ENCODE data around the gene LSM11.
A peak's percentile ranks its signal among the peaks of the same experiment; 100 is the strongest.
"Not testable (repeated sequence)": the region's sequence is repeated elsewhere in the genome, so short reads cannot be mapped to it uniquely, and the experiment has no call there.

Gene LSM11

DNA sequence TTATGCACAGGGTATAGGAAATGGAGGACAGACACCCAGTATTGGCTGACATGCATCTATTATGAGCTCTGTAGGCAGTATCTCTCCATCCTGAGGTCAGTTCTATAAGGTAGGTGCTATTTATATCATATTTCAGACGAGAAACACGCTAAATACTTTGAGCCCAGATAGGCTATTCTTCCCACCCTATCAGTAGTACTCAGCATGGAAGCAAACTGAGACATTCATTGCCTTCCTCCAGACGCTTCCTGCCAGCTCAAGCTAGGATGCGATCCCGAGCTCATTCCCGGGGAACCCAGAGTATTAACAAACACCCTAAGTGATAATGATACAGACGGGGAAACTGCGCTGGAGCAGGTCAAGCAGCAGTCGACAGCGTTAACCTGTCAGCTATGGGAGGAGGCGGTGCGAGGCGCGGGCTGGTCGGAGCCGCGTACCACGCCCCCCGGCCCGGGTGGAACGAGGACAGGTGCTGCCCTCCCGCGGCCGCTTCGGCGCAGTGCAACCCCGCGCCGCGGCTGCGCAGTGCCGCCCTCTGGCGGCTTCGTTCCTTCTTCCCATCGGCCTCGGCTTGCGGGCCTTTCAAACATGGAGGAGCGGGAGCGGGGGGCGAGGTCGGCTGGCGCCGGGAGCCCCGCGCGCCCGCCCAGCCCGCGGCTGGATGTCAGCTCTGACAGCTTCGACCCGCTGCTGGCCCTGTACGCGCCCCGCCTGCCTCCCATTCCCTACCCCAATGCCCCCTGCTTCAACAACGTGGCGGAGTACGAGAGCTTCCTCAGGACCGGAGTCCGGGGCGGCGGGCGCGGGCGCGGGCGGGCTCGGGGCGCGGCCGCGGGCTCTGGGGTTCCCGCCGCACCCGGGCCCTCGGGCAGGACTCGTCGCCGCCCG lies at the start of gene LSM11:
Gene LSM11, plus strand, starts transcription at position 550 of the 888 bp plus-strand sequence. Its CDS starts 39 bp downstream, at position 589.
- peak; percentile 87 to 91 for DNase-seq (ENCODE audit: low read depth in 2 of 2)

DNA sequence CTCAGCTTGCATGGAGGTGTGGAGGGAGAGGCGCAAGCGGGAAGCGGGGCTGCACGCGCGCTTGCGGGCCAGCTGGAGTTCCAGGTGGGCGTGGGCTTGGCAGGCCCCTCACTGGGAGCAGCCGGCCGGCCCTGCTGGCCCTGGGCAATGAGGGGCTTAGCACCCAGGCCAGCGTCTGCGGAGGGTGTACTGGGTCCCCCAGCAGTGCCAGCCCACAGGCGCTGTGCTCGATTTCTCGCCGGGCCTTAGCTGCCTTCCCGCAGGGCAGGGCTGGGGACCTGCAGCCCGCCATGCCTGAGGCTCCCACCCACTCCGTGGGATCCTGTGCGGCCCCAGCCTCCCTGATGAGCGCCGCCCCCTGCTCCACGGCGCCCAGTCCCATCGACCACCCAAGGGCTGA lies 49.7 kb upstream of the LSM11 start:
- DNase-seq (ENCODE audit: low read depth in 2 of 2), result not testable (repeated sequence)

DNA sequence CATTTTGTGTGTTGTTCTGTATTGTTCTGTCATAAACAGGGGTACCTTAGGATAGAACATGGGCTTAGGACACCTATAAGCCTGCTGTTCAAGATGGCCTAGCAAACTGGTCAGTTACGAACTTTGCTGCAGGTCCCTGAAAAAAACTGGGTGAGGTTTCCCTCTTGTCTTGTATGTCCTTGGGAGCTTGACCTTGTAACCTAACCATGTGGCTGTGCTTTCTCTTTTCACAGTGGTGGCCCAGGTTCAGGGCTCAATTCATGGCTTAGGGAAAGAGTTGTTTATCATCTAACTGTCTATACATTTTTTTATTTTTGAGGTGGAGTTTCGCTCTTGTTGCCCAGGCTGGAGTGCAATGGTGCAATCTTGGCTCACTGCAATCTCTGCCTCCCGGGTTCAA lies 47.4 kb upstream of the LSM11 start:
- DNase-seq (ENCODE audit: low read depth in 2 of 2), result not testable (repeated sequence)

GRCh38 chr5:157698674-157699073 lies 44.8 kb upstream of the LSM11 start:
- not testable (repeated sequence) for DNase-seq (ENCODE audit: low read depth in 2 of 2)

GRCh38 chr5:157703736-157704135 lies 39.8 kb upstream of the LSM11 start:
- no peak for DNase-seq (ENCODE audit: low read depth in 2 of 2)

GRCh38 chr5:157708866-157709265 lies 34.6 kb upstream of the LSM11 start:
- no peak for DNase-seq (ENCODE audit: low read depth in 2 of 2)

GRCh38 chr5:157709346-157709745 lies 34.2 kb upstream of the LSM11 start:
- no peak for DNase-seq (ENCODE audit: low read depth in 2 of 2)

DNA sequence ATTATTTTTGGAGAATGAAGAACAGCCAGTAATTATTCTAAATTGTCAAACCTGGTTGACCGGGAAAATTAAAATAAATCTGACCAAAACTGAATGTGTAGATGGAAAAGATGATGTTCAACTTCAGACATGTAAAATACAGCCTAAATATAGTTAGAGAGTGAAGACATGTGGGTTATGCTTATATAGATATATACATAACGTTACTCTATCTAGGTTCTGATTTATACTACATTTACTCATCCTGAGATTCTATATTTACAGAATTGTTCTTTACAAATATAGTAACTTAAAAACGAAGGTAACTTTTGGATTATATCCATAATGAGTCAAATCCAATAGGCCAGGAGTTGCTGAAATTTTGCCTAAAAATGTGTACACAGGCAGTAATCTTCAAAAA lies 33.1 kb upstream of the LSM11 start:
- no peak for DNase-seq (ENCODE audit: low read depth in 2 of 2)

- no peak for DNase-seq (ENCODE audit: low read depth in 2 of 2)
These were observed 32.6 kb upstream of the LSM11 start for GRCh38 chr5:157710882-157711281.

GRCh38 chr5:157713830-157714595 lies 29.5 kb upstream of the LSM11 start:
- no peak for DNase-seq (ENCODE audit: low read depth in 2 of 2)

GRCh38 chr5:157714596-157714864 lies 29.0 kb upstream of the LSM11 start:
- DNase-seq (ENCODE audit: low read depth in 2 of 2), result no peak

GRCh38 chr5:157718519-157718918 lies 25.0 kb upstream of the LSM11 start:
- DNase-seq (ENCODE audit: low read depth in 2 of 2), result no peak

DNA sequence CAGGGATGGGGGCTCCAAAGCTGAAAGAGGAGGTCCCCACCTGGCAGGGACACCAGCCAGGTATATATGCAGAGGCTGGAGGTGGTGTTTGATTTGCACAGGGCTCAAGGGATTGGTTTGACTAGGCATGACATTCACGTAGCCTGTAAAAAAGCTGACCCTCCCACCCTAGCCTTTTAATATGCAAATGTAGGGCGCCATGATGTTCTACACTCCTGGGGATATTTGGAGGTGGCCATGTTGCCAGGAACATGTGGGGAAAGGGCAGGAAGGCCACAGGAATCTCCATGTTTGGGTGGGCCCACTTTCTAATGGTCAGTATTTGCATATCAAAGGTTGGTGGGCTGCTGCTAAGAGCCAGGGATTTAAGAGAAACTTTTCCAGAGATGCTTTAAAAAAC lies 24.3 kb upstream of the LSM11 start:
- DNase-seq (ENCODE audit: low read depth in 2 of 2), result no peak

- no peak for DNase-seq (ENCODE audit: low read depth in 2 of 2)
These were observed 22.4 kb upstream of the LSM11 start for GRCh38 chr5:157721159-157721558.

DNA sequence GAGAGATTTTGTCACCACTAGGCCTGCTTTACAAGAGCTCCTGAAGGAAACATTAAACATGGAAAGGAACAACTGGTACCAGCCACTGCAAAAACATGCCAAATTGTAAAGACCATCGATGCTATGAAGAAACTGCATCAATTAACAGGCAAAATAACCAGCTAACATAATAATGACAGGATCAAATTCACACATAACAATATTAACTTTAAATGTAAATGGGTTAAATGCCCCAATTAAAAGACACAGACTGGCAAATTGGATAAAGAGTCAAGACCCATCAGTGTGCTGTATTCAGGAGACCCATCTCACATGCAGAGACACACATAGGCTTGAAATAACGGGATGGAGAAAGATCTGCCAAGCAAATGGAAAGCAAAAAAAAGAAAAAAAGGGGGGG lies 20.6 kb upstream of the LSM11 start:
- not testable (repeated sequence) for DNase-seq (ENCODE audit: low read depth in 2 of 2)

DNA sequence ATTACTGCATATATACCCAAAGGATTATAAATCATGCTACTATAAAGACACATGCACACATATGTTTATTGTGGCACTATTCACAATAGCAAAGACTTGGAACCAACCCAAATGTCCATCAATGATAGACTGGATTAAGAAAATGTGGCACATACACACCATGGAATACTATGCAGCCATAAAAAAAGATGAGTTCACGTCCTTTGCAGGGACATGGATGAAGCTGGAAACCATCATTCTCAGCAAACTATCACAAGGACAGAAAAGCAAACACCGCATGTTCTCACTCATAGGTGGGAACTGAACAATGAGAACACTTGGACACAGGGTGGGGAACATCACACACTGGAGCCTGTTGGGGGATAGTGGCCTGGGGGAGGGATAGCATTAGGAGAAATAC lies 16.9 kb upstream of the LSM11 start:
- not testable (repeated sequence) for DNase-seq (ENCODE audit: low read depth in 2 of 2)

GRCh38 chr5:157727858-157728257 lies 15.7 kb upstream of the LSM11 start:
- DNase-seq (ENCODE audit: low read depth in 2 of 2), result not testable (repeated sequence)

- DNase-seq (ENCODE audit: low read depth in 2 of 2), result no peak
These were observed 13.7 kb upstream of the LSM11 start for GRCh38 chr5:157729858-157730257.

DNA sequence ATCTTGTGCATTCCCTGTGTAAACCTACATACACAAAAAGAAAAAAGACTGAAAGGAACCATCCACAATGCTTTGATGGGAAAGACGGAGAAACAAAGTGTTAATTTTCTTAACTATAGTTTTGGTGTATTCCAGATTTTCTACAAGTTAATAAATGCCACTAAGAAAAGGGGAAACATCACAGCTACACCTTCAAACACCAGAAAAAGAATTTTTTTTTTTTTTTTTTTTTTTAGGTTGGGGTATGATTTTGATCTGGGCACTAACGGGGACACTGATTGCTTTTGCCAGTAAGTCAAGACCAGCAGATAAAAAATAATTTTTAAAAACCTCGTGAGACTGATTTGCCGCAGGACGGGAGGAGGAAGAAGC lies 12.6 kb upstream of the LSM11 start:
- DNase-seq (ENCODE audit: low read depth in 2 of 2), result no peak

DNA sequence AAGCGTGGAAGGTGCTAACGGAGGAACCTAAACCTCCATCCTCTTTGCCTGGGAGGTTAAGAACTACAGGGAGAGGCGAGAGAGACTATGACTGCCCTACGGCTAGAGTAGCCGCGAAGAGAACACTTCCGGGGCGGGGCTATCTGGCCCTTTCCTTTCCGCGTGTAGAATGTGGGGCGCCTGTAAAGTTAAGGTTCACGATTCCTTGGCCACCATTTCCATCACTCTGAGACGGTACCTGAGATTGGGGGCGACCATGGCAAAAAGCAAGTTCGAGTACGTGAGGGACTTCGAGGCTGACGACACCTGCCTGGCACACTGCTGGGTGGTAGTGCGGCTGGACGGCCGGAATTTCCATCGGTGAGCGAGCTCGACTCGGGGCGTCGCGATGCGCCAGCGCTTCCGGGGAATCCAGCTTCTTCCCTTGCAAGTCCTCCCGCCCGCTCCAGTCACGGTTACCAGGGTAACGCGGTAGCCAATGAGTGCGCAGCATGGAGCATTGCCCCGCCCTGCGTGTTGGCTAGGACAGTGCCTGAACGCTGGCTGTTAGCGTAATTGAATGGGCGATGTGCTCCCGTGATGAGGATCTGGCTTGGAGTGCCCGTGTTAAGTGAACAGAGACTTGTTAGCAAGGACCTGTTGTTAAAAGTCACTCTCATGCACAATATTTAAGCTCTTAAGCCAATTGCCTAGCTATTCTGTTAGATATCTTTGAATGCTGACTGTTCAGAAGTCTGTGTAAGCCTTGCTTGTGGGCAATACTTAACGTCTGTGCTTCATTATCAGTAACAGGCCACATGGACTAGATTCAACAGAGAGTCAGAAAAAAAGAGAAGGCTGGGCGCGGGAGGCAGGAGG lies 12.0 kb upstream of the LSM11 start, which contains the start of gene THG1L:
Gene THG1L, plus strand, starts transcription at position 149 of the 858 bp plus-strand sequence. Its CDS starts 21 bp downstream, at position 170.
- peak; percentile 97 to 98 for DNase-seq (ENCODE audit: low read depth in 2 of 2)

- DNase-seq (ENCODE audit: low read depth in 2 of 2), result no peak
These were observed 11.4 kb upstream of the LSM11 start for GRCh38 chr5:157732130-157732514.
